Keratinocyte (primary cell): ENCODE data around the gene RGS9.

Experiments
- CTCF ChIP-seq, 3 experiments: IDR thresholded peaks in 1 of 3; conservative IDR thresholded peaks in 1 of 3; optimal IDR thresholded peaks in 1 of 3; 2 replicates in 2 of 3; 3 replicates in 1 of 3; pipeline versions ENCODE3 to v1.5.1; 2011; ENCODE audit warnings: low read length in 3 of 3, mild to moderate bottlenecking in 3 of 3, moderate library complexity in 2 of 3, control low read depth in 1 of 3, inconsistent platforms in 1 of 3; ENCODE audit not compliant: insufficient read depth in 2 of 3; ENCODE audit errors: extremely low read depth in 1 of 3
- EZH2 ChIP-seq: IDR thresholded peaks from one replicate; pipeline ENCODE4 v1.6.1; 2012; ENCODE audit warnings: inconsistent platforms, mild to moderate bottlenecking, low read length, moderate library complexity

- TF ChIP-seq CTCF (optimal IDR thresholded peaks at IDR 0.05 in 1 of 3, IDR thresholded peaks at IDR 0.05 in 1 of 3, conservative IDR thresholded peaks at IDR 0.05 in 1 of 3; ENCODE audit: extremely low read depth in 1 of 3, insufficient read depth in 2 of 3, low read length in 3 of 3) = peak; percentile 48 to 60 (median 57)
- TF ChIP-seq EZH2 = no peak
Measured at GRCh38 chr17:65198653-65199382, 61.6 kb downstream of the RGS9 start.
